ENCODE results near the gene HSBP1L1.

DNA sequence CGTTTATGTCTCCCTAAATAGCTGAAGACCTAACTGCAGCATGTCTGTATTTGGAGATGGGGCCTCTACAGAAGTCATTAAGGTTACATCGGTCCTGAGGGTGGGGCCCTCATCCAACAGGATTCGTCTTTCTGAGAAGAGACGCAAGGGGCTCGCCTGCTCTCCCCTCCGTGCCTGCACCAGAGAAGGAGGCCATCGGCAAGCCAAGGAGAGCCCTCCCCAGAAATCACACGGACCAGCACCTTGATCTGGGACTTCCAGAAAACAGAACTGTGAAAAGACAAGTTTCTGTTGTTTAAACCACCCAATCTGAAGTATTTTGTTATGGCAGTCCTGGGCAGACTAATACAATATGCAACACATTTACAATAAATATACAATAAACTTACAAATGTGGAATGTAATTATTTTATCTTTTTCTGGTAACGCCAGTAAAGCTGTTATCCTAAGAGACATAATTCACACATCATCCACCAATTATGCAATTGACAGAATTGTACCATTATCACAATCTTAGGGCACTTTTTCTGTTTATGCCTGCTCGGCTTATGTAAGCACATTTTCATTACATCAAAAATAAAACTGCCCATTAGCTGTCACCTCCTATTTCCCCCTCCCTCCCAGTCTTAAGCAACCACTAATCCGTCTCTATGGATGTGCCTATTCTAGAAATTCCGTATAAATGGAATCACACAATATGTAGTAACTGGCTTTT is 6.1 kb downstream of the HSBP1L1 start:
- TF ChIP-seq, protein P1, sequence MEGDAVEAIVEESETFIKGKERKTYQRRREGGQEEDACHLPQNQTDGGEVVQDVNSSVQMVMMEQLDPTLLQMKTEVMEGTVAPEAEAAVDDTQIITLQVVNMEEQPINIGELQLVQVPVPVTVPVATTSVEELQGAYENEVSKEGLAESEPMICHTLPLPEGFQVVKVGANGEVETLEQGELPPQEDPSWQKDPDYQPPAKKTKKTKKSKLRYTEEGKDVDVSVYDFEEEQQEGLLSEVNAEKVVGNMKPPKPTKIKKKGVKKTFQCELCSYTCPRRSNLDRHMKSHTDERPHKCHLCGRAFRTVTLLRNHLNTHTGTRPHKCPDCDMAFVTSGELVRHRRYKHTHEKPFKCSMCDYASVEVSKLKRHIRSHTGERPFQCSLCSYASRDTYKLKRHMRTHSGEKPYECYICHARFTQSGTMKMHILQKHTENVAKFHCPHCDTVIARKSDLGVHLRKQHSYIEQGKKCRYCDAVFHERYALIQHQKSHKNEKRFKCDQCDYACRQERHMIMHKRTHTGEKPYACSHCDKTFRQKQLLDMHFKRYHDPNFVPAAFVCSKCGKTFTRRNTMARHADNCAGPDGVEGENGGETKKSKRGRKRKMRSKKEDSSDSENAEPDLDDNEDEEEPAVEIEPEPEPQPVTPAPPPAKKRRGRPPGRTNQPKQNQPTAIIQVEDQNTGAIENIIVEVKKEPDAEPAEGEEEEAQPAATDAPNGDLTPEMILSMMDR (IDR thresholded peaks at IDR 0.05; ENCODE audit: insufficient read depth, low read length, poor library complexity, severe bottlenecking), result no peak
- TF ChIP-seq EZH2phosphoT487 (conservative IDR thresholded peaks at IDR 0.05; ENCODE audit: low read length), result no peak

Data from SU-DHL-6 (cell line).